Prostate gland (tissue), 2 donors: Measurements from ENCODE around the gene PDS5A.

Experiments used
- POLR2A ChIP-seq: fragments of 450-650 bp; IDR thresholded peaks from one replicate; pipeline ENCODE4 v1.6.1; 2016; ENCODE audit warnings: antibody characterized with exemption, mild to moderate bottlenecking
- POLR2AphosphoS5 ChIP-seq: sonication (generic); formaldehyde crosslinking; IDR thresholded peaks from one replicate; pipeline ENCODE4 v1.6.1; 2017; ENCODE audit warnings: antibody characterized with exemption
- TF ChIP-seq, protein P1 (sequence below), 4 experiments: fragments of 200-600 bp in 2 of 4; fragments of 450-650 bp in 2 of 4; sonication (generic) in 2 of 4; IDR thresholded peaks; 1 replicate in 3 of 4; 2 replicates in 1 of 4; pipeline ENCODE4 v1.5.1; 2016 to 2019; ENCODE audit warnings: antibody characterized with exemption in 4 of 4, mild to moderate bottlenecking in 2 of 4, moderate library complexity in 2 of 4

DNA sequence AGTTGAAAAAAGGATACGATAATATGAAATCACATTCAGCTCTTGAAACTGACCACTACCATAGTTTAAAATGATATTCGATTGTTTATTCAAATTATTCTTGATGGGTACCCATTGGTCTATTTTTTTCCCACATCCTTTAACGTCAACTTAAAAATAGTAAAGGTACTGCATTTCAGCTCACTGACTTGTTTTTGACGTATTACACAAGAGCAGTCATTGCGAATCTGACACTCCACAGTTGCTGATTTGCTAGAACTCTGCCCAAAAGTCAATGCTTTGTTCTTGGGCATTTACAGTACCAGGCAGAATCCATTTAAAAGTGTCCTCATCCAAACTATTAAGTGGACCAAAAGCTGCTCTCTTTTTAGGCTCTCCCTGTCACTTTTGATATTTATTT lies 1.2 kb upstream of the PDS5A start:
- TF ChIP-seq, protein P1, sequence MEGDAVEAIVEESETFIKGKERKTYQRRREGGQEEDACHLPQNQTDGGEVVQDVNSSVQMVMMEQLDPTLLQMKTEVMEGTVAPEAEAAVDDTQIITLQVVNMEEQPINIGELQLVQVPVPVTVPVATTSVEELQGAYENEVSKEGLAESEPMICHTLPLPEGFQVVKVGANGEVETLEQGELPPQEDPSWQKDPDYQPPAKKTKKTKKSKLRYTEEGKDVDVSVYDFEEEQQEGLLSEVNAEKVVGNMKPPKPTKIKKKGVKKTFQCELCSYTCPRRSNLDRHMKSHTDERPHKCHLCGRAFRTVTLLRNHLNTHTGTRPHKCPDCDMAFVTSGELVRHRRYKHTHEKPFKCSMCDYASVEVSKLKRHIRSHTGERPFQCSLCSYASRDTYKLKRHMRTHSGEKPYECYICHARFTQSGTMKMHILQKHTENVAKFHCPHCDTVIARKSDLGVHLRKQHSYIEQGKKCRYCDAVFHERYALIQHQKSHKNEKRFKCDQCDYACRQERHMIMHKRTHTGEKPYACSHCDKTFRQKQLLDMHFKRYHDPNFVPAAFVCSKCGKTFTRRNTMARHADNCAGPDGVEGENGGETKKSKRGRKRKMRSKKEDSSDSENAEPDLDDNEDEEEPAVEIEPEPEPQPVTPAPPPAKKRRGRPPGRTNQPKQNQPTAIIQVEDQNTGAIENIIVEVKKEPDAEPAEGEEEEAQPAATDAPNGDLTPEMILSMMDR (IDR thresholded peaks at IDR 0.05) = no peak
- TF ChIP-seq POLR2A (no peak), POLR2AphosphoS5 (no peak)
